Measurements from ENCODE around the gene KDSR.

Gene KDSR

DNA sequence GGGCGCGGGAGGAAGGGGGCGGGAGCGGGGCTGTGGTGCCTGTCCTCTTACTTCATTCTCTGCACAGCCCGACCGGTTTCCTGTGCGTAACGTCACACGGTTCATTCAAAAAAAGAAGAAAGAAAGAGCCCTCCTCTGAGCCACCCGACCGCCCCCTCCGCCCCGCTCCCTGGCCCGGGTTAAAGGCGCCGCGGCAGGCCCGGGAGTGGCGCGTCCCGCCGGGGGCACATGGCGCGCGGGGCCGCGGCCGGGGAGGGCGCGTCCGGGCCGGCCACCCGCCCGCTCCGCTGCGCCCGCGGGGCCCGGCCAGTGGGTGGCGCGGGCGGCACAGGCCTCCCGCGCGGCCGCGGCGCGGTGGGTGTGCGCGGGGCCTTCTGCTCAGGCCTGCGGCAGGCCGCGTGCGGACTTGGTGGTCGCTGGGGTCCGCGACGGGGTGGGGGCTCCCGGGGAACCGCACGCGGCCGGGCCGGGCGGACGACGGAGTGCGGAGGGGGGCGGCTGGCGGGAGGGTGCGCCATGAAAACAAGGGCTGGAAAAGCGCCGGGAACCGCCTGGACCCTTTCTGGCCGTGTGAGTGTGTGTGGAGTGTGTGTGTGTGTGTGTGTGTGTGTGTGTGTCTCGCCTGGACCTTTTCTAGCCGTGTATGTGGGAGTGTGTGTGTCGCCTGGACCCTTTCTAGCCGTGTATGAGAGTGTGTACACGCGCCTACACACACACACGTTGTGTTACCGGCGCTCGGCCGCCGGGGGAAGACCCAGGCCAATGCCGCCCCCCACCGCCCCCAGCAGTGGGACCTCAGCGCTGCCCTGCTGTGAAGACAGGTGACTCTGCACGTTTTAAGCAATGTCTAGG is 46.7 kb downstream of the KDSR start:
- DNase-seq: peak; percentile 70

DNA sequence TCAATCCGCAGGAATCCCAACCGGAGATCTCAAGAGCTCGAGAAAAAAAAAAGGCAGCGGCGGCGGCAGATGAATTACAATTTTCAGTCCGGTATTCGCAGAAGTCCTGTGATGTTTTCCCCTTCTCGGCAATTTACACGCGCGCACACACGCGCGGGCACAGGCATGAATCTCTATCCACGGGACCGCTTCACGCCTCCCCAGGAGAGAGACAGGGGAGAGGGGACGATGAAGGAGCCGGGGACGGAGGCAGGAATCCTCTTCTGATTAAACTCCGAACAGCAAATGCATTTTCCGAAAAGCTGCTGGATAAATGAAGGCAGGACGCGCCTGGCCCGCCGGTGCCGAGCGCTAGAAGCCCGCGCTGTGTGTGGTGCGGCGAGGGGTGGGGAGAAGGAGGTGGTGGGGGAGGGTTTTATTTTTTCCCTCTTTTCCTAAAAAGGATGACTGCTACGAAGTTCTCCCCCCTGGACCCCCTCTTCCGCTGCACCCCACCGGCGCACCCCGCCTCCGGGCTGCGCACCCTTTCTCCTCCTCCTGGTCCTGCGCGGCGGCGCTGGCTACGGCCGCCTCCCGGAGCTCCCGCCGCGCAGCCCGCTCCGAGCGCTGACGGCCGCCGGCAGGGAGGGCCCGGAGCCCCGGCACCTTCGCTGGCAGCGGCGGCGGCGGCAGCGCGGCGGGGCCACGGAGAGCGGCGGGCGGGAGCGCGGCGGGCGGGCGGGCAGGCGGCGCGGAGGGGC is 47.5 kb downstream of the KDSR start, which contains the start of gene BCL2:
BCL2 (minus strand) TSS at position 387 of the 740 bp plus-strand sequence.
- no peak for DNase-seq

DNA sequence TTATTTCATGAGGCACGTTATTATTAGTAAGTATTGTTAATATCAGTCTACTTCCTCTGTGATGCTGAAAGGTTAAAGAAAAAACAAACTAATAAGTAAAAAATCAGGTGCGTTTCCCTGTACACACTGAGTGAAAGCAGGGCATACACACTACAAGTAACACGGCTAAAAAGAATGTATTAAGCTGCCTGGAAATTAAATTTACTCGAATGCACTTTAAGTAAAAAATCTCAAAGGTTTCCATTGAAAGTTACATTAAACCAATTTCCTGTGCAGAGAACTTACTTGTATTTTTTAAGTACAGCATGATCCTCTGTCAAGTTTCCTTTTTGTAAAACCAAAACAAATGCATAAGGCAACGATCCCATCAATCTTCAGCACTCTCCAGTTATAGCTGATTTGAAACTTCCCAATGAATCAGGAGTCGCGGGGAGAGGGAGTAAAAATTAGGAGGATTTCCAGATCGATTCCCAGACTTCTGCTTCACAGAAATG is 48.1 kb downstream of the KDSR start:
- DNase-seq: peak; percentile 60

DNA sequence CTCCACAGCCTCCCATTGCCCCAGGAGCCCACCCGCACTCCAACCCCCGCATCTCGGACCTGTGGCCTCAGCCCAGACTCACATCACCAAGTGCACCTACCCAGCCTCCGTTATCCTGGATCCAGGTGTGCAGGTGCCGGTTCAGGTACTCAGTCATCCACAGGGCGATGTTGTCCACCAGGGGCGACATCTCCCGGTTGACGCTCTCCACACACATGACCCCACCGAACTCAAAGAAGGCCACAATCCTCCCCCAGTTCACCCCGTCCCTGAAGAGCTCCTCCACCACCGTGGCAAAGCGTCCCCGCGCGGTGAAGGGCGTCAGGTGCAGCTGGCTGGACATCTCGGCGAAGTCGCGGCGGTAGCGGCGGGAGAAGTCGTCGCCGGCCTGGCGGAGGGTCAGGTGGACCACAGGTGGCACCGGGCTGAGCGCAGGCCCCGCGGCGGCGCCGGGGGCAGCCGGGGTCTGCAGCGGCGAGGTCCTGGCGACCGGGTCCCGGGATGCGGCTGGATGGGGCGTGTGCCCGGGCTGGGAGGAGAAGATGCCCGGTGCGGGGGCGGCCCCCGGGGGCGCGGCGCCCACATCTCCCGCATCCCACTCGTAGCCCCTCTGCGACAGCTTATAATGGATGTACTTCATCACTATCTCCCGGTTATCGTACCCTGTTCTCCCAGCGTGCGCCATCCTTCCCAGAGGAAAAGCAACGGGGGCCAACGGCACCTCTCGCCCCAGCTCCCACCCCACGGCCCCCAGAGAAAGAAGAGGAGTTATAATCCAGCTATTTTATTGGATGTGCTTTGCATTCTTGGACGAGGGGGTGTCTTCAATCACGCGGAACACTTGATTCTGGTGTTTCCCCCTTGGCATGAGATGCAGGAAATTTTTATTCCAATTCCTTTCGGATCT is 48.8 kb downstream of the KDSR start:
- peak; percentile 89 for DNase-seq

DNA sequence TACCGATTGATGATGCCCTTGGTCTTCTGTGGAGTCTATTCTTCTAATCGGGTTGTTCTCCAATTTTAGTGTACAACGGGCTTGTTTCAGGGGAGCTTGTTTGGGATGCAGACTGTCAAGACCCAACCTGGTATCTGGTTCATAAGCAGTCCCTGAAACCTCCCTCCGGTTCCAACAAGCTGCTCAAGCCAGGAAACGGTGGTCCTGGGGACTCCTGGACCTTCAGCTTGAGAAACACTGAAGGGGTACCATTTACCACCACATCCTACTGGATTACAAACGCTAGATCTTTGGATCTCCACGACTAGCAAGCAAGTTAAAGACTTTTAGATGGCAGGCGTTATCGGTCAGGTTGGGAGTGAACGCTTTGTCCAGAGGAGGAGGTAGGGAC is 49.5 kb downstream of the KDSR start:
- peak; percentile 60 for DNase-seq

DNA sequence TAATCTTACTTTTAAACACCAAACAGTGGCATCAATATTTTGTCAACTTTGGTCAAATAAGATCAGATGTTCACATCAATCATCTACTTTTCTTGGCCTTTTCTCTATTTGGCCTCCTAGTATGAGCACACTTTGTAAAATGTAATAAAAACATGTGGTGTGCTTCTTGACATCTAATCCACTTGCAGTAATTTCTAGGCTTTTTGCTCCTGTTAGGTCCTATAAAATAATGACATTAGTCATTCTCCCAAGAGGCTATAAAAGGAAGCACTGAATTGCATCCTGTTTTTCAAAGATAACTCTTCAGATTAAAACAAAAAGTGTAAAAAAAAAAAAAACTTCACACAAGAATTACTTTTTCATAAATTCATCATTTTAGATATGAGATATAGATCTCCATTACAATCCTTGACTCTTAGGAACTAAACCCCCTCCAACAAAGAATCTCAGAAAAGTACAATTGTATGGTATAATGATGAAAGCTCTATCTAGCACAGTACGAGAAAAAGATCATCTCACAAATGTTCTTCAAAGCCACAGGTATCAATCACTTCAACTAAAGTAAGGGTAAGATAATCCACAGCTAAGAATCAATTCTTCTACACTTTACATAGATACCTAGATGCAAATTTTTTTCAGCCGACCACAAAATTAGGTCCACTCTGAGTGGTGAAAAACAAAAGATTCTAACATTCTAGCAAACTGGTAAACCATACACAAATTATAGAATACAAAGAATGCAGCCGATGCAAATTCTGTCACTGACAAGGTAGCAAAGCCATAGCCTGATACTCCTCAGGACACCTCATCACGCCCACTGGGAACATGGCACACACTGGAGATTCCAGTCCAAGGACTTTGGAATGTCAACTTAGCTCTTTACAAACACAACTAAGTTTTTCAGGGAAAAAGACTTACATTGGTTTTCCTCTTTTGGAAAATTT is 50.1 kb downstream of the KDSR start:
- DNase-seq: peak; percentile 38

DNA sequence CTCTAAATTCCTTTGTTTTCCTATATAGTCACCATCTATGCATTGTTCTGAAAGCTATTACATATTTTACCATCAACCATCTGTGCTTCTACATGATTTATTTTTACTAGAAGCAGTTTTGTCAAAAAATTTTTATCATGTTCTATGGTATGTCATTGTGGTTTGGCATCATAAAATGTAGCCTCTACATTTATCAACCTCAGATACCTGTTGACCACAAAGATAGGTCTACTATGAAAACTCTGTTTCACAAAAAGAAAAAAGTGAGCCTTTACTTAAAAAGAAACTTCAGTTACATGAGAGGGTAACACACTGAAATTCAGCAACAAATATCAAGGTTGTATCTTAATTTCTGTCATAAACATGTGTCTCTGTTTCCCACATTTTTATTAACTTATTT is 51.1 kb downstream of the KDSR start:
- DNase-seq: no peak

DNA sequence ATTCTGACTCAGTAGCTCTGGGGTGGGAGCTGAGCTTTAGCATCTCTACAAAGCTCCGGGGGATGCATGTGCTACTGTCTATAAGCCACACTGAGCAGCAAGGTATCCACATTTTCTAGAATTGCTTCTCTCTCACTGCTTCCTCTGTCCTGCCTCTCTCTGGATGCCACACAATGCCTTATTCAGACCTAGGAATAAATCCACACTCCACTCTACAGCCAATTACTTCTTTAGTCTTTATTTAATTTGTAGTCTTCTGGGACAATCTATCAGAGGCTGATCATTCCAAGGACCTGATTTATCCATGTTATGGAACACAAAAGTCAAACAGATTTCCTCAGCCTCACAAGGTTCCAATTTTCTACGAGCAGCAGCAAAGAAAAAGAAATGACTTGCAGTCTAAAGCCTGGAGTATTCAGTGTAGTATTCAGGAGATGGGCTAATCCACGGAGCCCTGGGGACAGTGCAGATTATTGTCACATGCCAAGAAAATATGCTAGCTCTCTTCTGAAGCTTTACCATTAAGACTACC is 51.8 kb downstream of the KDSR start:
- DNase-seq: peak; percentile 10

DNA sequence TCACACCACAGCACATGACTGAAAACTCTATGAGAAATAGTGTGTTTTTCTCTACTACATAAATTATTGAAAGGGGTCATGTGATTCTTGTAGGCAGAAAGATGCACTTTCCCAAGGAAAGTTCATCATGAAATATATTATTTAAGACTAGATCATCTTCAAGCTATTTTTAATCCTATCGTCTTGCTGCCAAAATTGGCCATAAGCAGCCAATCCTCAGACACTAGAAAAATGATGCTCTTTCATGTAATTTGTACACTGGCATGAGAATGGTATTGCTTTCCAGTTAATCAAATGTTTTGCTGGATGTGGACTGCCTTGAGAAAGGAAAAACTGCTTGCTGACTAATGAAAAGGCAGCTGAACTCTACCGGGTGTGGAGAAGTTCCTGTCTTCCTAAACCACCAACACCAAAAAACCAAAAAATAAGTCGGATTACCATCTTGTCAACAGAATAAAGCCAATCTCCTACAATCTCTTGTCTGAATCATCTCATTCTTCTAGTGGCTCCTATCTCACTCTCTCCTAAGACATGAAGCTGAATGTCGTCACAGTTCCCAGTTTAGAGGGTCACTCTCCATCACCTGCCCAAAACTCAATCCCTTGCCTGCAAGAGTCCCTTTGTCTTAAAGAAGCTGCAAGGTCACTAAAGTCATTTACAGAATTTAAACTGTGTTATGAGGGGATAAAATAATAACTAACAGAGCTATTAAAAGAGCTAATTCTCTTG is 52.8 kb downstream of the KDSR start:
- DNase-seq: no peak

DNA sequence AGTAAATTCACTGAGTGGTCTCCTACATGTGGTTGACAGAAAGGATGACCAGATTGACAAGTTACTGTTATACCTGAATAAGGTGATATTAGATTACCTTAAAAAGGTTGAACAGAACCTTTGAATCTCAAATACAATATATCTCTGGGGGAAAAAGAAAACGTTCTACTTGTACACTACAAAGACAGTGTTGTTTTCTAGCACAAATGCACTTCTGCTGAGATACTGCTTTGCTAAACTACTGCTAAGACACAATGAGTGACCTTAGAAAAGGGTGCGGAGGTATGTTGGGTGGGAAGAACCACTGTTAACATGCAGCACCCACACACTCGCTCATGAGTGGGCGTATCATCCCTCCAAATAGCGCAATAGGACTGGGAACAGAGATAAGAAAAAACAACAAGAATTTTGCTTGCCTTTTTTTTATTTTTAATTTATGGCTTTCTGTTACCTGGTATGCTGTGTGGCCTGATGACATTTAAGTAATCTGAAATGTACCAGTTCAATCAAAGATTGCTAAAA is 53.5 kb downstream of the KDSR start:
- DNase-seq: no peak

DNA sequence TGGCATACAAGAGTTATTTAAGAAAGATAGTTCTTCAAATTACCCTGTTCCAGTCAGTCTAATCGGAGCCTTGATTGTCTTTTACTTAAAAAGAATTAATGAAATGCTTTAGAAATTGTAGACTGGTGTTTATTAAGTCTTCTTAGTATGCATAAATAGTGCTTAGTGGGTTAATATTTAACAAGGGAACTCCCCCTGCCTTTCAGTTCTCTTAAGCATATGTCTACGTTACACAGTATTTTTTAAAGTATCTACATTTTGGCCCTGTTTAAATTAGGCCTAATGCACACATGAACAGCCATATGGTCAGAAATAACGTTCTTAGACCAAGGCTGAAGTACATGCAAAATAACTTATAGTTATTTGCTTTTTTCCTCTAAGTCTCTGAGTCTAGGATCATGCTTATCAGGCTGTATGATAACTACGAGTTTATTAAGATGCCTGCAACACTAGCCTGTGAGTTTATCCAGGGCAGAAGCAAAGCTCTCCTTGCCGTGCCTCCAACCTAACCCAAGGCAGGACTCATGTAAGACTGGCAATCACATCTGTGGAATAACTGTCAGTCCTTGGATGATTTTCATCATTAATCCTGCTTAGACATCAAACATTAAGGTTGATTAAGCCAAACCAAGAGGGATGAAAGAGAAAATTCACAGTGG is 54.1 kb downstream of the KDSR start:
- DNase-seq: no peak

DNA sequence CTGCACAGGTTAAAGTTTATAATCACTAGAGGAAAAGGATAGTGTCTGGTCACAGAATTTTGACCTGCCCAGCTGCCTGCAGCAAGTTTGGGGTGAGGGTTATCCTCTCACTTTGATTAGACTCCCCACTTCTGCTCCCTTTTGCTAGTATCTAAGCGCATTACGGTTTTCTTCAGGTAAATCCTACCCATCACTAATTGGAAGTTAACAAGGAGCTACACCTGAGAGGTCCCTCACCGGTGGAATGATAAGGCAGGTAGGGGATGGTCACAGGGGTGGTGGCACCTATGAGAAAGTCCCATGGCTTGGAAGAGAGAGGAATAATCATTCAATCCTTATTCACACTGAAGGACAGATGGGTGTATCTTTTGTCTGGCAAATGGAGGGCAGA is 55.0 kb downstream of the KDSR start:
- DNase-seq: no peak

DNA sequence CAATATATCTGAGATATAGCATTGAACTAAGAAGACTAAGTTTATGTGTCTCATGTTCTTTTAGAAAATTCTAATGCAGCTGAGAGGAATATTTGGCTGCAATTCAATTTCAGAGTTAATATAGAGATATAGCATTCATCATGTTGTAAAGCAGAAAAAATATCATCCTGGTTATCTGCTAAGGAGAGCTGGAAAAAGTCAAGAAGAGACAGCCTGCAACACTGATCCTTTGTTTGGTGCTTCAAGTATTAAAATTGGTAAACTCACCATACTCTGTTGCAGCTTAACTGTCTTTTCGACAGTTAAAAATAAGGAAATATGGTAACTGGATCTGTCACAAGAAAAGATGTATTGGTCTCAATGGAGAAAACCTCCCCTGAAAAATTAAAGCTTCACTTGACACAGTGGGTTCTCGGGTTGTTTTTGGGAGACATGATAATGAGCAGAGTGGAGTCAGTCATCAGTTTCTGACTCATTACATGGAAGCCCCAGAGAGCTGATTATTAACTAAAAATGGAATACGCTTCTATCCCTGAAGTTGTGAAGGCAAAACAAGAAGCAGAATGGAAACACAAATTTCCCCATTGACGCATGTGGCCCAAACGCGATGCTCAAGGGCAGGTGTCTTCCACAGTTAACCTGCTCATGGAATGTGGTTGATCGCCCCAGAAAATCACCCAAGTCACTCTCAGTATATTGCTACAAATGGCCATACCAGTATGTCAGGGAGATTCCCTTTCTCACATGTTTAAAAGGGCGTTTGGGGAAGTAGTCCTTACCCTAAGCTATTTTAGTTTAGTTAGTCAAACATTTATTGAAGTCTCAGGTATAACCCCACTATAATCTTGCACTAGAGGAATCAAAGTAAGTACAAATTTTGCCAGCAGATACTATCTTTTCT is 55.6 kb downstream of the KDSR start:
- DNase-seq: no peak

DNA sequence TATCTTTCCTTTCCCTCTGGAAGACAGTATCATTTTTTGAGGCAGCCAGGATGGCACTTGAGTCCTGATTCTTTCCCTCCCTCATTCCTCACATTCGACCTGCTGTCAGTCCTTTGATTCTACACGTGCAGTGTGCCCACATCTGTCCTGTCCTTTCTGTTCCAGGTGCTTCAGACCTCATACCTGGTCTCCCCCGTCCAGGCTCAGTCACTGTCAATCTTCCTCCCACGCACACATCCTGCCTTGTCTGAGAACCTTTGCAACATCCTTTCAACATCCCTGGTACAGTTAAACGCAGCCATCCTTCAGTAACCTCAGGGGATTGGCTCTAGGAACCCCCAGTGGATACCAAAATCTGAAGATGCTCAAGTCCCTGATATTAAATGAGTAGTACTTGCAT is 57.6 kb downstream of the KDSR start:
- no peak for DNase-seq

DNA sequence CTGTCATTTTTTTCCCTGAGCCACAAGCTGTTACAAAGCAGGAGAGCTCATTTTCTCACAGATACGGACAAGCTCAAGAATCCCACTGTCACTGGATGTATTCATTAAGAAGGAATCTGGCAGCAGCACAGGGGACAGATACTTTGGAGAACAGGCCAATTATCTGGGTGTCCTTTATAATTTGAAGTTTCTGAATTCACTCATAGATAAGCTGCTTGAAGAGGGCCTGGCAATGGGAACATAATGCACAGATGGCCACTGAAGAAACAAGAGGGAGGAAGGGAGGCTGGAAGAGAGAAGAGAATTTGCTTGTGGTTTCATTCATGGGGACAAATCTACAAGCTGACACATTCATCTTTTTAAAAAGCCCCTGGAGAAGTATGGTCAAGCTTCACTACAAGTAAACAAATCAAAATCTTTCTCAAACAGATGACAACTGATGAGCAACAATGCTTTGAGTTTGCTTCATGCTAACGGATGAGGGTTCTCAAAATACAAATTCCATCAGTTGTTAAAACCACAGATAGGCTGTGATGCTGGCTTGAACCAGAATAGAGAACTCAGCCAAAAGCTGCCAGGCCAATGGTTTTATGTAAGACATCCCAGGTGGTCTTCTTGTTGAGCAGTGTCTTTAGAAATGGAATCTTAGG is 59.3 kb downstream of the KDSR start:
- DNase-seq: no peak

DNA sequence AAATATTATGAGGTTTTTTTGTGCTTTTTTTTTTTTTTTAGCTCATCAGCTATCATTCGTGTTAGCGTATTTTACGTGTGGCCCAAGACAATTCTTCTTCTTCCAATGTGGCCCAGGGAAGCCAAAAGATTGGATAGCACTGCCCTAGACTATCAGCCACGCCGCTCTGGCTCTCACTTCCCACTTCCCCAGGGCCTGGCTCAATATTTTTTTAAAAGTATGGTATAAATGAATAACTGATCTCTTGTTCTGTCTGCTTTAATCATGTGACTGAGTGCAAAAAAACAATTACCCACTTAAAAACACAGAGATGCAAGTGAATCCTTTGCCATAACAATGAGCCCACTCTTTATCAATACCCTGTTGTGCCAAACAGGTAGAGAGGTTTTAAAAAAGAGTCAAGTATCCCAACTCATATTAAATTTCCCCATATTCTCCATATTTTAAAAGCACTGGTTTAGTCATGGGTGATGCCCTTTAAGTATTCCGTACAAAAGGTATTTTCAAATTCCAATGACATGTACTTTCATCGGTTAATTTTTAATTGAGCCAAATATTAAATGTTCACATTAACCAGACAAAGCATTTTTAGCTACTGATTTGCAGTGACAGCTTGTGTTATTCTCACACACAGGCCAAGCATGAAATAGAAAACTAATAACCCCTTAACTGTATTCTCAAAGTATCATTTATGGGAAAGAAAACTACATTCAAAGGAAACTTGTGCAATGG is 60.0 kb downstream of the KDSR start:
- no peak for DNase-seq

DNA sequence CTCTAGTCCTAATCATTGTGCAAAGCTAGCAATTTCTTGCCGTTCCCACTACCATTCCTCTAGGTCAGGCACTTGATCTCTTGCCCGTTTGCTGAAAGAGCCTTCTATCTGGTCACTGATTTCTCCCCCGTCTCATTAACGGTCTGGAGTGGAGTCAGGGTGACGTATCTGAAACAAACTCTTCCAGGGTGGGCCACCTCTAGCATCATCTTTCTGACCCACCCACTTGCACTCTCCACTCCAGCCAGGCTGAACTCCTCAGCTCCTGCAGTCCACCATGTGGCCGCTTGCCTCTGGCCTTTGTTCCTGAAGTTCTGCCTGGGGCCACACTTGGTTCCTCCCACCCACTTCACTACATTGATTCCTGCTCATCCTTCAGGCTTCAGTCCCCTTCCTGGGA is 60.8 kb downstream of the KDSR start:
- DNase-seq: no peak

DNA sequence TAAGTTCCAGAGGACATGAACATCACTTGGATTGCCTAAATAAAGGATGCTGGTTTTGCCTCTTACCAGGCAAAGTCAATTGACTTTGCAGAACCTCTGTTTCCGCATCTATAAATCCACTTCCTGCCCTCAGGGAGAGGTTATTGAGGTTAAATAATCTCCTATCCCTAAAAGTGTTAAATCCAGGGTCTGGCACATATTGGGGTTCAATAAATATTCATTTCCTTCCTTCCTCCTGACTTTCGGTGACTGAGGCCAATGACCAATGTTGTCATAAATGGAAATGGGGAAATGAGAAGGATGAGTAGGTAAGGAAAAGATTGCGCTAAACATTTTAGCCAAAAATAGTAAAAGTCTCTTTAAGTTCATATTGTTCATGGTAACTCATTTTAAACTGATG is 63.5 kb downstream of the KDSR start:
- DNase-seq: no peak
